SW480 (cell line): ENCODE data around the gene CLDN18.
A peak's percentile ranks its signal among the peaks of the same experiment; 100 is the strongest.

Experiments used
- DNase-seq: peaks from one replicate; pipeline ENCODE4 v3.0.0-alpha.2; 2016; ENCODE audit warnings: low spot score

CLDN18 gene

DNA sequence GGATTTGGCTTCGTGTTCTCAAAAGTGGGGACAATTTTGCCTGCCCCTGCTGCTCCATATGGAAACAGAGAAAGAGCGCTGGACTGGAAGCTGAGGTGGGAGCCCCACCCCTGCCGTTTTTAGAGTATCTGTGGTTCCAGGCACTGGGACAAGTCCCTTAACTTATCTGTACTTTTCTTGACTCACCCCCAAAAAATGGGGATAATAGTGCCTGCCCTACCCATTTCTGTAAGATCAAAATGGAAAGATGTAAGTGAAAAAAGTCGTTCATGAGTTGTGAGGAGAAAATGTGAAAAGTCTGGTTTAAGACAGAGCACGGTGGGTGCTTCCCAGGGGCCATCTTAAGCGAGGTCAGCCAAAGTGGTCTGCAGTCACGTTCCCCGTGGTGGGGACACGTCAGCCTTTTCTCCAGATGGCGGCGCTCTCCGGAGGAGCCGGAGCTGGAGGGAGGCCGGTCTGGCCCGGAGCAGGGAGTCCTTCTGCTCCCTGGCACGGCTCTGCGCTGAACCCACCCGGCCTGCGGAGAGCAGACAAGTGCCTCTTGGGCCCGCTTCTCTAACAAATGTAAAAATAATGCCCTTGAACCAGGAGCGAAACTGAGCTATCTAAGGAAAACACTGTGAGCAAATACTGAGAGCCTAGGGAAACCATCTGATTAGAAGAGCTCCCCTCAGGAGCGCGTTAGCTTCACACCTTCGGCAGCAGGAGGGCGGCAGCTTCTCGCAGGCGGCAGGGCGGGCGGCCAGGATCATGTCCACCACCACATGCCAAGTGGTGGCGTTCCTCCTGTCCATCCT, at the start of gene CLDN18:
TSS of gene CLDN18 (plus strand) at position 690 of the 797 bp plus-strand sequence. CDS start at position 751, 61 bp downstream.
- no peak for DNase-seq

GRCh38 chr3:137962251-137962650, 47.7 kb upstream of the CLDN18 start:
- no peak for DNase-seq

DNA sequence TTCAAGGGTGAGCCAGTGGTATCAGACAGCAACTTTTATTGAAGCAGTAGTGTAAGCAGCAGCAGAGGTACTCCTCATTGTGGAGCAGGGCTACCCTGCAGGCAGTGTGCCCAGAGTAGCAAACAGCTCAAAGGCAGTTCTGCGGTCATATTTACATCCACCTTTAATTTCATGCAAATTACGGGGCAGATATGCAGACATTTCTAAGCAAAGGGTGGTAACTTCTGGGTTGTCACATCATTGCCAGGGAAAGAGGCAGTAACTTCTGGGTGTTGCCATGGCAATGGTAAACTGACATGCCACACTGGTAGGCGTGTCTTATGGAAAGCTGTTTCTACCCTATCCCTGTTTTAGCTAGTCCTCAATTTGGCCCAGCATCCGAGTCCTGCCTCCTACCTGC, 46.5 kb upstream of the CLDN18 start:
- no peak for DNase-seq

DNA sequence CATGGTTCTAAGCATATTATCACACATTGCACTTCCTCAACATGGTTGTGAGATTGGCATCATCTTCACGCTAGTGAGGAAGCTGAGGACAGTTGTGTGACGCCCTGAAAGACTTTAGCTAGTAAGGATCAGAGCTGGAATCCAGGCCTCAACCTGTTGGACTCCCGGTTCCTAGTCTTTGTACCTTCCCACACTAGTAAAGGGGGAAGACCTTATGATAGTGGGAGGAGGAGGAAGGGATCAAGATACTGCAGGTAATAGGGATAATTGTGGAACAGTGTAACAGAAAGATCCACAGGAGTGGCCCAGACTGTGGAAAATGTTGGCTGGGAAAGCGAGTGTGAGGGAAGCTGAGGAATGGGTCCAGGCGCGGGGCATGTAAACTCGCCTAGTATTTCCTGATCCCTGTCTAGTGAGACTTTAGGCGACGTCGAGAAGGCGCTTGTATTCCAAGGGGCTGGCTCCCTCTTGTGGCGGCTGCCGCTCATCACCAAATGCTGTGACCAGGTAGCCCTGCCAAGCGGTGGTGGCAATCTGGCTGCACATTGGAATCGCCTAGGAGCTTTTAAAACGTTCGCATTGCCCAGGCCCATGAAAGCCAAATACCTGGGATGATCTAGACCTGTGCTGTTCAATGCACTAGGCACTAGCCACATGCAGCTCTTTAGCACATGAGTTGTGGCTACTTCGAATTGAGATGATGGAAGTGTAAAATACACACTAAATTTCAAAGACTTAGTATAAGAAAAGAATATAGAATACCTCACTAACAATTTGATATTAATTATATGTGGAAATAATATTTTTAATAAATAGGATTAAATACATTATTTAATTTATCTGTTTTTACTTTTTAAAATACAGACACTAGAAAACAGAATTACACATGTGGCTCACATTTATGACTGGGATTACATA, 38.8 kb upstream of the CLDN18 start:
- DNase-seq, result peak; percentile 78

GRCh38 chr3:137972396-137972795, 37.6 kb upstream of the CLDN18 start:
- no peak for DNase-seq

DNA sequence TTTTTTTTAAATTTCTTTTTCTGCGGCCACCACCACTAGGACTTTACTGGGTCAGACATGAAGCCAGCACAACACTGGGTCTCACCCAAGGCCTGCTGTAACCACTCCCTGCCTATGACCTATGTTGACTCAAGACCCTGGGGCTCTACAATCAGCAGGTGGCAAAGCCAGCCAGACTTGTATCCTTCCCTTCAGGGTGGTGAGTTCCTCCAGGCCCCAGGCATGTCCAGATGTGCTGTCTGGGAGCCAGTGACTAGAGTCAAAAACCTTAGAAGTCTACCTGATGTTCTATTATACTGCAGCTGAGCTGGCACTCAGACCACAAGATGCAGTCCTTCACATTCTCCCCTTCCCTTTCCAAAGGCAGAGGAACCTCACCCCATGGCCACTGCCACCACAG, 31.6 kb upstream of the CLDN18 start:
- DNase-seq, result no peak

GRCh38 chr3:137987723-137988122, 22.2 kb upstream of the CLDN18 start:
- no peak for DNase-seq

DNA sequence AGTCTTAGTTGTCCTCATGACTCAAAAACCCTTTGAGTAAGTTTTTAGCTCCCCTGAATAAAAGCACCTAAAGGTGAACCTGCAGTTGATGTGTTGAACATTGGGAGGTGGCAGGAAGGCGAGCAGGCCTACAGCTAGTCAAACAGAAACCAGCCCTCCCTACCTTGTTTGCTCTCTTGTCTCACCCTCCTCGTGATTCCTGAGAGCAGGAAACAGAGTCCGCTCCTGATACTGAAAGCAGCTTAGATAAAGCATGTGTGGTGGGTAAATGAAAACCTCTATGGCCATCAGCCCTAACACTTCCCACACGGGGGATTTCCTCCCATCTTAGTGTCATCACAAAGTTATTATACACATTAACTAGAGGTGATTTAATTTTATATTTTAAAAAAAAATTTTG, 21.8 kb upstream of the CLDN18 start:
- no peak for DNase-seq

- no peak for DNase-seq
Measured at GRCh38 chr3:137988982-137989381, 21.0 kb upstream of the CLDN18 start.

GRCh38 chr3:137990427-137990826, 19.5 kb upstream of the CLDN18 start:
- no peak for DNase-seq

DNA sequence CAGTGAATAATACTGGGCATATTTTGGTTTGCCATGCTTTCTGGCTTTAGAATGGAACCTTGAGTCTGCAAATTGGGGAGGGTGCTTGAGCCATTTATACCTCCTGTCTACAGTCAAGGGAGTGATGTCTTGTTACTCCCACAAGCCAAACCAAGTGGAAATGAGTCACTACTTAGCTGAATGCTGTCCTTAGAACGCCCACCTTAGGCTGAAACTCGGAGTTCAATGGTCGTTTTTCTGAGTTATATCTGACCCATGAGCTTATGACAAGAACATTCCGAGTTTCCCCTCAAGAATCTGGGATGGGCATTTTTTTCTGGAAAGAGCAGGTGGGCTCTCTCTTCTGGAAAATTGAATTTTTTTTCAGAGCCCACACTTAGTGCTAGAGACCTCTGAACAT, 17.4 kb upstream of the CLDN18 start:
- DNase-seq, result no peak

DNA sequence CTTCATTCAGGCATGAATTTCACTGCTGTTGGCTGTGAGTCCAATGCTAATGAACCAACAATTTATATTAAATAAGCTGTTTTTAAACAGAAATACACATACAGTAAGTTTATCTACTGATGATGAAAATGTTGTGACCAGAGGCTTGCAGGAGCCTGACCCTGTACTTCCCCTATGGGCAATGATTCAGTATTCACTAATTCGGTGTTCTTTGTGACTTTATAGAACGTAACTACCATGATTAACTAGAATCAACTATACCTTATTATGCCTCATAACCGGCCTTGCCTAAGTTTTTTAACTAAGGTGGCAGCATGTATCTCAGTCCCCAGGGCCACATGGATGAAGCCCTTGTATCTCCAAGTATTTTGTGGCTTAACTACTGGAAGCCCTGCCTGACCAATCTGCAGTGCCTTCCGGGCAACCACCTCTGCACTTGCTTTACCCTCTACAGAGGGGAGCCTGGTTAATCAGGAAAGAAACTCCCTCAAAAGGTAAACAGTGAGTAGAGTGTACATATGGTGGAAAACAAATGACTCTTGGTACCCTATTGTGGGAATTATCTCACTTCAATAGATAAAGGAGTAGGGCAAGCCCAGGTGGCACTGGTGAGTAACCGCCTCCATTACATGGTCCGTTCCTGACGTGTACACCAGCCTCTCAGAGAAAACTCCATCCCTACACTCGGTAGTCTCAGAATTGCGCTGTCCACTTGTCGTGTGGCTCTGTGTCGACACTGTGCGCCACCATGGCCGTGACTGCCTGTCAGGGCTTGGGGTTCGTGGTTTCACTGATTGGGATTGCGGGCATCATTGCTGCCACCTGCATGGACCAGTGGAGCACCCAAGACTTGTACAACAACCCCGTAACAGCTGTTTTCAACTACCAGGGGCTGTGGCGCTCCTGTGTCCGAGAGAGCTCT, 11.6 kb upstream of the CLDN18 start:
- no peak for DNase-seq

DNA sequence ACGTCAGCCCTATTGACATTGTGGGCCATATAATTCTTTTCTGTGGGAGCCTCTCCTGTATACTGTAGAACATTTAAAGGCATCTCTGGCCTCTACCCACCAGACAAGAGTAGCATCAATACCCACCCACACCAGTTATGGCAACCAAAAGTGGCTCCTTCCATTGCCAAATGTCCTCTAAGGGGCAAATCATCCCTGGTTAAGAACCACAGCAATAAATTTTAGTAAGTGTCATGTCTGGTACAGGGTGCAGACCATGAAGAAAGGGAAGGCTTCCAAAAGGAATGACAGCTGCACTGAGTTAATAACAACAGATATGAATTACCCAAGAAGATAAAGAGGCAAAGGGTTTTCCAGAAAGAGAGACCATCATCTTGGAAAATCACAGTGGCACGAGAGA, 6.9 kb upstream of the CLDN18 start:
- no peak for DNase-seq

- no peak for DNase-seq
Measured at GRCh38 chr3:138005627-138006026, 4.3 kb upstream of the CLDN18 start.

GRCh38 chr3:138007898-138008297, 2.1 kb upstream of the CLDN18 start:
- no peak for DNase-seq

GRCh38 chr3:138010273-138010590, 267 bp downstream of the CLDN18 start:
- no peak for DNase-seq

DNA sequence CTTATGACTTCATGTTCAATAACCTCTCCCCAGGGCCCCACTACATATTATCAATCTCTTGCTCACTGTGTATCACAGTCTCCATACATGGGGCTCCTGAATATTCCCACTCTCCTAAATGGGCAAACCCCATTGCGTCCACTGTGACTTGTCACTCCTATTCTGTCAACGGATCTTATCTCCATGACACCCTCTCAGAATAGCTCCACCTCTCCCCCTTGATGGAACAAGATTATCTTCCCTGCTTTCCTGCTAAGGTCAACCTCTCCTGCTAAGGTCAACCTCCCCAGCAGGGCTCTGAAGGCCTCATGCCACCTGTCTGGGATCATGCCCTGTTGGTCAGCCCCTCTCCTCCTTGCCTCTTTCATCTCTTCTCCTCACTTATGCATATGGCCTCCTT, 1.8 kb downstream of the CLDN18 start:
- DNase-seq, result no peak

GRCh38 chr3:138012526-138012925, 2.6 kb downstream of the CLDN18 start:
- DNase-seq, result no peak

DNA sequence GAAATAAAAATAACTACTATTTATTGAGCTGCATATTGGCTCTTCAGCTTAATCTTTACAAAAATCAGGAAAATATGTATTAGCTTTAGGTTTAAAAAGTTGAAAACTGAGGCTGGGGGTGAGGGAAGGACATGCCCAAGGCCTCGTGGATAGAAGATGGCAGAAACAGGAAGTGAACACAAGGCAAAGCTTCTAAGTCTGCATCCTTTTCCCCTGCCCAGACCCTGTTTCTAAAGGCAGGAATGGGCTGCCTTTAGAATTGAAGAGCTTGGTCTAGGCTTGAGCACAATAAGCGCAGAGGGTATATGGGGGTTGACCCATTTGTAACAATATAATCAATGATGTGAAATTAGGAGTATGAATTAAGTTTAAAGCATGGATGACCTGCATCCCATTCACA, 6.1 kb downstream of the CLDN18 start:
- no peak for DNase-seq

DNA sequence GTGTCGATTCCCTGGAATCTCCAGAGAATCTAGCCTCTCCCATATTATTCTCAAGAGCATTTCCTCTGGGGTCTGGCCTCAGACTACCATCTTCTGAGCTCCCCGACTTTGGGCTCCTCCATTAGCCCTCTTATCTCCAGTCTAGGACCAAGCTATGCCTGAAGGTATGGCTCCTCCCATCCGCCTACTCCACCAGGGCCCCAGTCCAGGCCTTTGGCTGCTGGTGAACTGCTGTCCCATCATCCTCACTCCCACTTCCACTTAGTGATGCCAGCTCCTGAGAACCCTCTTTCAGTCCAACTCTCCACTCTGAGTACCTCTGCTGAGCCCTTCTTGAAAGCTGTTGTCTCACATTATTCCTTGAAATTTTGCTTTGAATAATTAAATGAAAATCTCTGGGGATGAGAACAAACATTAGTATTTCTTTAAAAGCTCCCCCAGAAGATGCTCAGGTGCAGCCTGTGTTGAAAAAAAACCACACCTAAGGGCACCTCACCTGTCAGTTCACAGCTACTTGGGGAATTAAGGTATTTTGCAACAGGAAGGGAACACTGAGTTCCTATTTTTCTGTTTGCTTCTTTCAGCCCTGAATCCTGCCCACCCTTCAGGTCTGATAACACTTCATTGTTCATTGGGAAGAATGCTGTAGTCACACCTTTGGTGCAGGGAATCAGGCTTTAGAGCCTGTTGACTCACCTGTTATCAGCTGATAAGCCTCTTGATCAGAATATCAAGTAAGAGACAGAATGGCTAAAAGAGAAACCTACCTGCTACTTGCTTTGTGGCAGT, 9.5 kb downstream of the CLDN18 start:
- no peak for DNase-seq

GRCh38 chr3:138023754-138024153, 13.8 kb downstream of the CLDN18 start:
- DNase-seq, result no peak
